Measurements from ENCODE around the gene PCTP.

The PCTP gene

DNA sequence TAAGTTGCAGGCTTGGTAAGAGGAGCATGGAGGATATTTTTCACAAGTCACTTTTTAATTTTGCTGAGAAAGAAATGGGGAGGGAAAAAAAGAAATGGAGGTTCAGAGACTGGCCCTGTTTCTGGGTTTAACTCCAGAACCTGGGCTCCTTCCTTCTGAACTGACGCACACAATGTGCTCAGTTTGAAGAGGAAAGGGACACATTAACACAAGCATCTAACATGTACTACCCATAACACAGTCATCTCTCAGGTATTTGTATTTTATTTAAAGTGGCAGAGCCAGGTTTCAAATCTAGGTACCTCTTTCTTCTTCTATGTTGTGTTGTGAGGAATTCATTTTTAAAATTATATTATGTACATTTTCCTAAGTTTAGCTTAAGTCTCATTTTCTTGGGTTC lies 22.9 kb upstream of the PCTP start:
- FAIRE-seq: no peak

DNA sequence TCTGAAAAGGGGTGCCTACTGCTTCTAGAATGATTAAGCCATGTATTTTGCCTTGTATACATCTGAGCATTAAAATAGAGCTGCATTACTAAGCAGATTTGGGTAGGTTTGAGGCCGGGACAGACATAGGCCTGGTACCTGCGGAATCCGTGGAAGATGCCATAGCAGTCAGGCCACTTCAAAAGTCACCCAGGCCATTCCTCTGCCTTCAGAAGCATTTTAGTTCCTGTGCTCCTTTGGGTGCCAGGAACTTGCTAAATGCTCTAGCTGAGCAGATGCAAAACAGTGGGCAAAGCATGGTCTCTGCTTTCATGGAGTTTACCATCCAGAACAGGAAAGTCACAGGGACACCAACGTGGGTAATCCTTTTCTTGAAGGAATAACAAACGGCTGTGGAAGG lies 22.5 kb upstream of the PCTP start:
- no peak for FAIRE-seq

DNA sequence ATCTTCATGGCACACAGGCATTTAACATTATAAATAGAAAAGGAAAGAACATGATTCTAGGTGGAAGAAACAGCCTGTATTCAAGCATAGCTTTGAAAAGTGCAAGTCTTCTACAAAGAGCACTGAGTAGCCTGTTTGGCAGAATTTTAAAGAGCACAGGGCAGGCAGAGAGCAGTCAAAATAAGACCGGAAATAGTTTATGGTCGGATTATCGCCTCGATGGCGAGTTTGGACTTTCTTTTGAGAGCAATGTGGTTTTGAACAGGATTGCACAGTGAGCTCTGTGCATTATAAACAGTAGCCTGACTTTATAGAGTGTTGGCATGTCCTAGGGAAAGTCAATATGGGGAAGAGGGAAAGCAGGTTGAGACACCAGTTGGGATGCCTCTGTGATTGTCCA lies 22.0 kb upstream of the PCTP start:
- FAIRE-seq: no peak

DNA sequence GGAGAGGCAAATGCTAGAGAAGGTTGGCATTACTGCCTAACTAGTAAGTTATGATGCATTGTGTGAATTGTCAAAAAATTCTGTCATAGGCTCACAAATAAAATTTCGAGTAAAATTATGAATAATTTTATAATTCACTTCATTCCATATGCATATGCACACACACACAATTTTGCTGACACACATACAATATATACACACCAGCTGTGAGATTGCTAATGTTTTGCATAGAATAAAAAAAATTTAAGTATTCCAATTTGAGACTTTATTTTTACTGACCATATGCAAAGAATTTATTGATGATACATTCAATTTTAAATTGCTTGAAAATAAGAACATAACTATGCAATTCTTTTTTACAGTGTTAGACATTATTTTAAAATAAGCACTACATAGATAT lies 21.4 kb upstream of the PCTP start:
- FAIRE-seq: no peak

DNA sequence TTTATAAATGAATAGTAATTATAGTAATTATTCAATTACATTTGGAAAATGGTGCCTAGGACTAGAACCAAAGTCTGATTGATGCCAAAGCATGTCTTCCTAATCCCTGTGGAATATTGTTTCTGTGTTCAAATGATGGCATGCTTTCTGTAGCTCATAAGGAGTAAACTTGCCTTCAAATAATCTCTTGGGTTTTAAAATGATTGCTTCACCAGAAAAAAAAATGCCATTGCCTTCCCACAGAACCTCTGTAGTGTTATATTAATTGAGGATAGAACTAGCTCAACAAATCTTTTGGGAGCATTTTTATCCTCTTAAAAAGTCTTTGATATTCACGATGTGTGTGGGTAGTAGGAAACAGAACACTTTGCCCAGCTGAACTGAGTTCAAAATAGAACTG lies 20.5 kb upstream of the PCTP start:
- no peak for FAIRE-seq

DNA sequence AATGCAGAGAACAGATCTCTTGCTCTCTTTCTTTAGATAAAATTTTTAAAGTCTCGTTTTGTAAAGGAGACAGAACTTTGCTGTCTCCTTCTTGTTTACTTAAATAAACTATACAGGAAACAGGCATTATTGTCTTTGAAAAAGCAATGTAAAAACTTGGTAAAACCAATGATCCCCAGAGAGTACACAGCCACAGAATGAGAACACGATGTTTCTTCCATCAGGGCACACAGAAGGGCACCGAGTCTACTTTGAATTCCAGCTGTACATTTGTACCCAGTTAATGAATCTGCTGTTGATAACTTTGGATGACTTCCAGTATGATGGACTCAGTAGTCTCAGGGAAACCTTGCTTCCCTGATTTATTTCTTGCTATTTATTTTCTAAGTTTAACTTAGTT lies 20.0 kb upstream of the PCTP start:
- no peak for FAIRE-seq

DNA sequence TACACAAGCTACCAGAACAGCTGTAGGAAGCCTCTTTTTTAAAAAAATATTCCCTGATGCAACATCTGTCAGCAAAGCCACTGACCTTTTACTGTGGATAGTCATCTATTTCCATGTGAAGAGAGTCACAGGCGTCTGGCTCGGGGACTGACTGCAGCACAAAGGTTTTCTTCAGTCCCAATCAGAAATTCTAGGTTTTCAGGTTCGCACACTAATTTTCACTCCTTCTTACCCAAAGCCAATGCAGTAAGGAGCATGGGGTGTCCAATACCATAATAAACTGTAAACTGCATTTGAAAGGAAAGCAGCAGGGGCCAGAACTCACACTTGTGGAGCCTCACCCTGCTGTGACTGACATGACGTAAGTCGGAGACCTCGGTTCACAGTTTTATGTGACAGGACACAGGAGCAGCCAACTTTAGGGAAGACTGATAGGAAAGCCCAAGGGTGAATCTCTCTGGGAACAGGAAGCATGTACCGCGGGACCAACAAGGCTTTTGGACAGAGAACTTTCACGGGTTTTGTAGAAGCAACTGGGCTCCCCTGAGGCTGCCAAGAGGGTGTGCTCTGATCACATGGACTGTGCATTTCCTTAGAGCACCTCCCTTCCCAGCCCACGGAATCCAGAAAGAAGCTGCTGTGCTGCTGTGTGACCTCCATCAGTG lies 19.1 kb upstream of the PCTP start:
- FAIRE-seq: no peak

DNA sequence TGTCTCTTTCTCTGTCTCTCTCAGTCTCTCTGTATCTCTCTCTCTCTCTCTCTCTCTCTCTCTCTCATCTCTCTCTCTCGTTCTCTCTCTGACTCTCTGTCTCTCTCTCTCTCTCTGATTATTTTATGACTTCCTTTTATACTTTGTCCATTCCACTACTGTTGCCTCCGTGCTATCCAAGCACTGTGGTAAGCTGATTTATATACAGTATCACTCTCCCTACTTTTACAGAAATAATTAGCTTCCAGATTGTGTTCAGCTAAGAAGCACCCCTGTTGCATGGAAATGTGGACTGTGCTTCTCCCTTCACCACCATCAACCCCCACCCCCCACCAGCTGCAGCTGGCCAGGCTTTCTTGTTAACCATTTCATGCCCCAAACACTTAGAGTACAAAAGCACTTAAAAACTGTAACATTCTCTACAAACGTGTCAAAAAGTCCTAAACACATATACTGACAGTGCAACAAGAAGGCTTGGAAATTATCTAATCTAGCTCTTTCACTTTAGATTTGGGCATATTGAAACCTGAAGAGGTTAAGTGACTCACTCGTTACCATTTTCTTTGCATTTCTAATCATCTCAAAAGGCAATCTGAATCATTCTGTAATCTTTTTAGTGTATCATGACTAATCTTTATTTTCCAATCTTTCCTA lies 16.6 kb upstream of the PCTP start:
- no peak for FAIRE-seq

DNA sequence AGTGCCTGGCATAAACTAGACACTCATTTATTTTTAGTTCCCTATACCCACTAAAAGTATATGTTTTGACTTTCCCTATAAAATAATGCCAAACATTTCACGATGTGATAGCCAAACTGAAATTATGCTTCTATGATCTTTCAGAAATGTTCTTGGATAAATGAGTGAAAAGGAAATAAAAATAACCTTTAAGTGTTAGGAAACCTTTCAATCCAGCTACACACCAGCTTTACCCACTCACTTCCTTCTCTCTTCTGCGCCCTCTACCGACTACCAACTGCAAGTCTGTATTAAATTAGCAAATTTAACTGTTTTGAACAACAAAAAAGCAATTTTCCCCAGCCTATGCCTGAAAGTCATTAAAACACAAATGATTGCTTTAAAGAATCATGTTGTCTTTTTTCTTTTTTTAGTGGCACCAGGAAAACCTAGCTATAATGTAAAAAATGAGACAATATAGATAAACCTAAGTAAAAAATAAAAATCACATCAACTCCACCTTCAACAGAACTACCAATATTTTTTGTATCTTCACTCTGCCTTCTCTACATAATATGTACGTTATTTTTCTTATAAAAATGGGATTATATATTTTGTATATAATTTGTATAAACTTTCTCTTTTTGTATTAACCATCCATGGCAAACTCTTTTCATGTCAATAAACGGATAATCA lies 15.0 kb upstream of the PCTP start:
- peak; percentile 81 for FAIRE-seq

DNA sequence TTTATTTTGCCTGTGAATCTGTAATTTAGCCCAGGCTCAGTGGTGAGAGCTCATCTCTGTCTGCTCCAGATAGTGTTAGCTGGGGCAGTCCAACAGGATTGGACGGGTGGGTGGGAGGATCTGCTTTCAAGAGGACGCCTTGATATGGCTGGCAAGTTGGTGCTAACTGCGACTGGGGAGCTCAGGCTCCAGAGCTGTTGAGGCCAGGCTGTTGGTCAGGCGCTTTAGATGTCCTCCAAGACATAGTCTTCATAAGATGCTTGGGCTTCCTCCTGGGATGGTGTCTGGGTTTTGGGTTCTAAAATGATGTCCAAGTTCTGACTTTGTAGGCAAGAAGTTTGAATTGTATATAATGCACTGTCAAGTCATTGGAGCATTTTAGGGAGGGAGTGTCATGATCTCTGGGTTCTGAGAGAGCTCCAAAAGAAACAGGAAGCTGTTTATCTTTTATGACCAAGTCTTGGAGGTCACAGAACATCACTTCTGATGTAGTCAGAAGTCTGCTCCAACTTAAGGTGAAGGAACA lies 12.8 kb upstream of the PCTP start:
- no peak for FAIRE-seq

DNA sequence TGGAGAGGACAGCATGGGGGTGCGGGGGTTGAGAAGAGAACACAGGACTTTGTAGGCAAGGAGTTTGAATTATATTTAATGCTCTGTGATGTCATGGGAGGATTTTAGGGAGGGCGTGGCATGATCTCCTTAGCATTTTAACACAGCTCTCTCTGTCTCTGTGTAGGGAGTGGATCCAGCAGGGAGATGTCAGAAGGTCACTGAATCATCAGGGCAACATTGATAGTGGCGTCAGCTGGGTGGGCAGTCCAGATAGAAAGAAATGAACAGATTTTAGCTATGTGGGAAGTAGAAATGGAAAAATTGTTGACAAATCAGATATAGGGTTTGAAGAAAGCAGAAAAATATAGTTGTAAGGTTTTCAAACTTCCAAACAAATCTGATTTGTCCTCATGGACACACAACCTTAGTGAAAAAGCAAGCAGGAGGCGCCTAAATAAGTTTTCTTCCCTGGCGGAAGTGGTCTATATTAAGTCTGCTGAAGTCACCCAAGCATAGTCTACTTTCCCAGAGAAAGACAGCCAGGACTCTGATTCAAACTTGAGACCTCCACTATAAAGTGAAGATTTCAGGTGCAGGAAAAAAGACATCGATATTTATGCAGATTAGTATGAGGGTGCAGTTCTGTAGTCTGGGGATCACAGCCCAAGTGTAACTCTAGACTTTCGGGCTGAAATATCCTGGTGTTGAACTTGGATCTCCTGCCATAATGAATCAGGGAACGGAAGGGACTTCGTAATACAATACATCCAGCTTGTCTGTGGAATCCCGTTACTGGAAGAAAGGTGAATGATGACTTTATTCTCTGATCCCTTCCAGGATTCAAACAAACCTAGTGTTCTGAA lies 10.1 kb upstream of the PCTP start:
- FAIRE-seq: no peak

DNA sequence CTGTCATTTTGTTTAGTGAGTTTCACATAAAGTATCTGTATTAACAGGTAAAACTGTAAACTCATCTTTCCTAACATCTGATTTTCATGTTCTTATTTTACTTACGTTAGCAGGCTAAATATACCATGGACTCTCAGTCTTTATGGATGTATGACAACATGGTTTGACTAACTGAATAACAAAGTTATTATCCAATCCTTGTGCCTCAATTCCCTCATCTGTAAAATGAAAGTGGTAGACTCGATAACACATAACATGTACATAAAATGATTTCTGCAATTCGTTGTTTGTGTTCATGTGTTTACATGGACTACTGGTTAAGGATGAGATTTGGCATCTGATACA lies 9.5 kb upstream of the PCTP start:
- no peak for FAIRE-seq

DNA sequence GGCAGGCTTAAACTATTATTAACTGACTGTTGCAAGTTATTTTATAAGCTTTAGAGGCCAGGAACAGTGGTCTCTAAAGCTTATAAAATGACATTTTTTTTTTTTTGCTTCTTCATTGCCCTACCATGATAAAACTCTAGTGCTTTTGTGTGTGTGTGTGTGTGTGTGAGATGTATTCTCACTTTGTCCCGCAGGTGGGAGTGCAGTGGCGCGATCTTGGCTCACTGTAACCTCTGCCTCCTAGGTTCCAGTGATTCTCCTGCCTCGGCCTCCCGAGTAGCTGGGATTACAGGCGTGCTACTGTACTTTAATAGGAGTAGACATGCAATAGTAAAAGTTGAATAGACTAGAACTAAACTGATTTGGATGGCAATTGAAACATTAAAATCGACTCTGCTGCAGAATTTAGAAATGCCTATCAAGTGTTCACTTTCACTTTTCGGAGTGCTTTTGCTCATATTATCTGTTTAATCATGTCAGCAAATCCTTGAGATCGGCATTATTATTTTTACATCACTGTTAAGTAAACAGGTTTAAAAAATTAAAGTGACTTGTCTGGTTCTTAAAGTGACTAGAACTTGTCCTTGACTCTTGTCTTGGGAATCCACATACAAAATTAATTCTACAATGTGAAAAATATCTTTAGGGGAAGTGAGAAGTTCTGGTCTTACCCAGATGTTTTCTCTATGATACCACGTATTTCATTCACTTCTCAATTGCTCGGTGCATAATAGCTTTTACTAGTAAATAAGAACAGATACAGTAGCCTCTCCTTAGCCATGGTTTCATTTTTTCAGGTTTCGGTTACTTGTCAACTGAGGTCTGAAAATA lies 8.4 kb upstream of the PCTP start:
- FAIRE-seq: no peak

DNA sequence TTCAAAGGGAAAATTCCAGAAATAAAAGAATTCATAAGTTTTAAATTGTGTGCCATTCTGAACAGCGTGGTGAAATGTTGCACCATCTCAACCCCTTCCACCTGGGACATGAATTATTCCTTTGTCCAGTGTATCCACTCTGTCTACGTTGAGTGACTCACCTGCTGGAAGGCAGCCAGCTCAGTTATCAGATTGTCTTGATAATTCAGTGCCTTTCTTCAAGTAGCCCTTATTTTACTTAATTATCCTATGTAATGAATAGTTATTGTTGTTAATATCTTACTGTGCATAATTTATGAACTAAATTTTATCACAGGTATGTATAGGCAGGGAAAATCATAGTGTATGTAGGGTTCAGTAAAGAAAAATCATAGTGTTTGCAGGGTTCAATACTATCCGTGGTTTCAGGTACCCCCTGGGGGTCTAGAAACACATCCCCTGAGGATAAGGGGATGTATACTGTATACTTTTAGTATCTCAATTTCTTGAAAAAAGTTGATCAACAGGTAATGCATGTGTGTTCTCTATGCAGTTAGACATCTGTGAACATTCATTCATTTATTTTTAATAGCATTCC lies 7.7 kb upstream of the PCTP start:
- no peak for FAIRE-seq

DNA sequence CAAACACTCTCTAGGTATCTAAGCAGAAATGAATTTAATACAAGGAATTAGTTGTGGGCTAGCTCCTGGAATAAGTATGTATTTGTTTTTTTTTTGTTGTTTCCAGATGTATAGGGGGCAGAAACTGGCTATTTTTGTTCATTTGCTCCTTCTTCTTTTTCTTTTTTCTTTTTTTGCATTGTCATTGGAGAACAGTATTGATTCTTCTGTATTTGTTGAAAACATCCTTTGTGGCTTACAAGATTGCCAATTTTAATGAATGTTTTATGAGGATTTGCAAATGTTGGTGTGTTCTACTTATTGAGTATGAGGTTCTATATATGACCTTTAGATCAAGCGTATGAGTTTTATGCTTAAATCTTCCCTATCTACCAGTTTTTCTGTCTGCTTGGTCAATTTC lies 5.6 kb upstream of the PCTP start:
- FAIRE-seq: no peak

DNA sequence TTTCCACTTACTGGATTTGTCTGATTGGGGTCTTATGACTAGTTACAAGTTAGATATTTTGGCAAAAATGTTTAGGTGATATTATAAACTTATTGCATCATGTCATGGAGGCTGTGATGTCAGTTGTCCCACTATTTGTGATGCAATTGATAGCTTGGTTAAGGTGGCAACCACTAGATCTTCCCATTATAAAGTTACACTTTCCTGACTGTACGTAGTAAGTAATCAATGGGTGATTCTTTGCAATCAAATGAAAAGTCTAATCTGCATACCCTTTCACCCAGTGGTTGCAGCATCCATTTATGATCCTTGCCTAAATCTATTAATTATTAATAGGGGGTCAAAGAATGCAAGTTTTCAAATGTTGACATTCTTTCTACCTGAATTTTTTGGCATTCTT lies 4.4 kb upstream of the PCTP start:
- no peak for FAIRE-seq

DNA sequence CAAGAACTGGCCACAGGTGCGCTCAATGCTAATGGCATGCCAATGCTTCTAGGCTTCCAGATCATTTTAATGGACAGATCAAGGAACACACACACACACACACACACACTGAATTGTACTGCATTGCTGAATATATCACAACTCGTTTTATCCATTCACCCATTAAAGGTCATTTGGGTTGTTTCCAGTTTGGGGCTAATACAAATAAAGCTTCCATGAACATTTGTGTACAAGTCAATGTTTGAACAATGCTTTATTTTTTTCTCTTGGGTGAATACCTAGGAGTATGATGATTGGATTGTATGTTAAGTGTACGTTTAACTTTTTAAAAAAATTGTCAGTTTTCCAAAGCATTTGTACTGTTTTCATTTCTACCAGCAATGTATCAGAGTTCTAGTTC lies 3.6 kb upstream of the PCTP start:
- FAIRE-seq: no peak

DNA sequence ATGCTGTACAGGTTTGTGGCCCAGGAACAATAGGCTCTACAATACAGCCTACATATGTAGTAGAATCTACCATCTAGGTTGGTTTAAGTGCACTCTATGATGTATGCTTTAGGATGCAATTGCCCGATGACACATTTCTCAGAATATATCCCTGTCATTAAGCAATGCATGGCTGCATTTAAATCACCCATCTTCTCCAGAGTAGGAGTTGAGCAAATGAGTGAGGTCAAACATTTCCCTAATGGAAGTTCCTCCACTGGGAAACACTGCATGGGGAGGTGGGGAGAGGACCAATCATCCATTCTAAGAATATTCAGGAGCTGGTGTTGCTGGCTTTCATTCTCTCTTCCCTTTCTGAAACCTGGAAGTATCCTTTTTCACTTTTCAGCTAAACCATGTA lies 2.0 kb upstream of the PCTP start:
- no peak for FAIRE-seq

DNA sequence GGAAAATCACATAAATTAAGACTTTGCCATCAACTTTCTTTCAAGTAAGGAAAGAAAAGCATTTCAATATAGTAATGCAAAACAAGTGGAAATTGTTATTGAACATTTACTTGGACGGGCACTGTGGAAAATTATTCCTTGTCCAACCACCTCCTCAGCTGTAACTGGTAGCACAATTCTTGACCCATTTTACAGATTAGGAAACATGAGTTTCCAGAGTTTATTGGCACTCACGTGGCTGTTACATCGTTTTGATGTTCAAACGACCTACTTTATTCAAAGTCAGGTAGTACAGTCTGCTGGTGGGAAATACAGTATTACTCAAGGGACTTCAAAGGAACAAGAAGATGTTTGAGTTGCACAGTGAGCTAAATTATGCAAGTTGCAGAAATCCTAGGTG lies 866 bp upstream of the PCTP start:
- no peak for FAIRE-seq

DNA sequence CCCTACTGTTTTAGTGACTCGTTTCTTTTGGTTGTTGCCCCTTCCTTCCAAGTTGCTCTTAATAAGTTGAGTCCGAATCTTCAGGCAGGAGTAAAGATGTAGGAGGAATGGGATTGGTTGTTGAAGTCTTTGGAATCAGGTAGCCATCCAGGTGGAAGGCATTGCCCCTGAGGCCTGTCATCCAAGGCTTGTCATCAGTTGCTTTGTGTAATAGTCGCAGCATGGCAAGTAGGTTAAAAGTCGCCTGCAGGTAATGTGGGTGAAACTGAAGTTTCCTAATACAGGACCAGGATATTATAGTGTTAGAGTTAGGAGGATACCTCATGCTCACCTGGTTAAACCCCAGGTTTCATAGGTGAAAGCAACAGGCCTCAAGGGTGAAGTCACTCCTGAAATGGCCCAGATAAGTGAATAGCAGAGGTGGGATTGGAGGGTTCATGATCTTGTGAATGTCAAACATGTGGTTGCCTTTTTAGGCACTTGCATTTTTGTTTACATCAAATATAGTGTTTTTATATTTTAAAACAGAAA lies 934 bp downstream of the PCTP start:
- FAIRE-seq: no peak

DNA sequence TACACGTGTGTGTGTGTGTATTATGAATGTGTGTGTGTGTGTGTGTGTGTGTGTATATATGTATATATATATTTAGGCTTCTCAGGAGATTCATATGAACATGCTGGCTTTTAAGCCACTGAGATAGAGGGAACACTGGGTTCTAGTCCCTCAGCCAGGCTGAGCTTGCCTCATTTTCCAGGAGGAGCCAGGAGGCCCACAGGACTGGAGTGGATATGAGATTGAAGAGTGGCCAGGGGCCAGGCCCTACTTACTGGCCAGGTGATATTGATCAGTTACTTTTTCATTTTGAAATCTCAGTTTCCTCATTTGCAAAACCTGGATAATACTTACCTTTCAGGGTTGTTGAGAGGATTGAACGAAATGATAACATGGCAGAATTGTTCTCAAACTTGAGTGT lies 5.8 kb downstream of the PCTP start:
- FAIRE-seq: no peak

DNA sequence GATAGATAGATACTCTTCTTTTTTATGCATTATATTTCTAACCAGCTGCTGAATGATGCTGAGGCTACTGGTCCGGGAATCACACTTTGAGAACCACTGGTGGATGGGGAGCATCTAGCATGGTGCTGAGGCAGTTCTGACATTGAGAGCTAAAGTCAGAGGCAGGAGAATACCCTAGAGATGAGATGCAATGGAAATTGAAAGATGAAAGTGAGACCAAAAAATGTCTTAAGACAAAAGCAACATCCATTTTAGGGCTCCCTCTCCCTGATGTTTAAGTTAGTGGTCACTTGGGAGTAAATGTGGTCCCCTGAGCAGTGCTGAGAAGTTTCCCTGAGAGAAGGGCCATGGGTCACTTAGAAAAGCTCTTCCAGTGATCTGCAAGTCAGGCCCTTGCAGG lies 6.8 kb downstream of the PCTP start:
- no peak for FAIRE-seq
